ENCODE results near the gene RHOXF1. TPM values are rescaled to one million over a fixed set of nuclear protein-coding genes. Genes with fewer than 3 reads are reported as not detected.

The RHOXF1 gene
- total RNA-seq, 1 experiment from 2014 or later = 0.41 TPM

DNA sequence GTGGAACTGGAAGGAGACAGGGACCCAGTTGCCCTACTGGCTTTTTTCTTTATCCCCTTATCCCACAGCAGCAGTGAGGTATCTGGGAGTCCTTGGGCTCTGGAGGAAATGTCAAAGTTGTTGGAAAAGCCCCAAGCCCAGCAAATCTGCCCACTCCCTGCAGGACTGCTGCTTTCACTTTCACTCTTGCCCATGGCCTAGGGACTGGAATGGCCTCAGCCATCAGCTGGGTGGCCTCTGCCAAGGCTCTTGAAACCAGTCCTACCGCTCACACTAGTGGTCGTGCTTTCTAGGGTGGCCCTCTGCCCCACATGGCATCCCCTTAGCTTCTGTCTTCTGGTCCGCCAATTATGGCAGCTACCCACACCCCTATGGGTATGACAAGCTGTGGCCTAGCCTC is 9.7 kb upstream of the RHOXF1 start:
- Histone ChIP-seq H3K9me3 (ENCODE audit: control insufficient read depth, insufficient read depth, low read depth, low read length) (no peaks in the 10 kb centered on the region), H3K36me3 (ENCODE audit: control insufficient read depth, insufficient read depth, low read length) (no peaks in the 10 kb centered on the region), H3K4me1 (ENCODE audit: control insufficient read depth, insufficient read depth, low read length) (no peaks in the 10 kb centered on the region), H3K4me3 (ENCODE audit: low read depth in 2 of 2, low read length in 2 of 2) (no peak overlapping the region; a peak in 1 of 4 replicates), H3K27me3 (ENCODE audit: control insufficient read depth, insufficient read depth, low read length) (no peaks in the 10 kb centered on the region), H3K27ac (ENCODE audit: low read length) (no peak overlapping the region)
- DNase-seq (ENCODE audit: low read depth, low spot score) = no peak
- CTCF ChIA-PET = no interaction called here
- in situ Hi-C loops (cut with HindIII; ENCODE audit: low pct_unique_long_range_greater_than_20kb, low sequenced_read_pairs) = no loop called here
- no peak for TF ChIP-seq POLR2AphosphoS5 (IDR thresholded peaks at IDR 0.05; ENCODE audit: low read depth, low read length)
- TF ChIP-seq TCF7L2 (IDR thresholded peaks at IDR 0.05; ENCODE audit: low read depth, low read length) = no peak
- TF ChIP-seq, protein P1, sequence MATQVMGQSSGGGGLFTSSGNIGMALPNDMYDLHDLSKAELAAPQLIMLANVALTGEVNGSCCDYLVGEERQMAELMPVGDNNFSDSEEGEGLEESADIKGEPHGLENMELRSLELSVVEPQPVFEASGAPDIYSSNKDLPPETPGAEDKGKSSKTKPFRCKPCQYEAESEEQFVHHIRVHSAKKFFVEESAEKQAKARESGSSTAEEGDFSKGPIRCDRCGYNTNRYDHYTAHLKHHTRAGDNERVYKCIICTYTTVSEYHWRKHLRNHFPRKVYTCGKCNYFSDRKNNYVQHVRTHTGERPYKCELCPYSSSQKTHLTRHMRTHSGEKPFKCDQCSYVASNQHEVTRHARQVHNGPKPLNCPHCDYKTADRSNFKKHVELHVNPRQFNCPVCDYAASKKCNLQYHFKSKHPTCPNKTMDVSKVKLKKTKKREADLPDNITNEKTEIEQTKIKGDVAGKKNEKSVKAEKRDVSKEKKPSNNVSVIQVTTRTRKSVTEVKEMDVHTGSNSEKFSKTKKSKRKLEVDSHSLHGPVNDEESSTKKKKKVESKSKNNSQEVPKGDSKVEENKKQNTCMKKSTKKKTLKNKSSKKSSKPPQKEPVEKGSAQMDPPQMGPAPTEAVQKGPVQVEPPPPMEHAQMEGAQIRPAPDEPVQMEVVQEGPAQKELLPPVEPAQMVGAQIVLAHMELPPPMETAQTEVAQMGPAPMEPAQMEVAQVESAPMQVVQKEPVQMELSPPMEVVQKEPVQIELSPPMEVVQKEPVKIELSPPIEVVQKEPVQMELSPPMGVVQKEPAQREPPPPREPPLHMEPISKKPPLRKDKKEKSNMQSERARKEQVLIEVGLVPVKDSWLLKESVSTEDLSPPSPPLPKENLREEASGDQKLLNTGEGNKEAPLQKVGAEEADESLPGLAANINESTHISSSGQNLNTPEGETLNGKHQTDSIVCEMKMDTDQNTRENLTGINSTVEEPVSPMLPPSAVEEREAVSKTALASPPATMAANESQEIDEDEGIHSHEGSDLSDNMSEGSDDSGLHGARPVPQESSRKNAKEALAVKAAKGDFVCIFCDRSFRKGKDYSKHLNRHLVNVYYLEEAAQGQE (IDR thresholded peaks at IDR 0.05; ENCODE audit: insufficient read depth in 1 of 2, low read depth in 2 of 2, low read length in 1 of 2) = no peak
- TF ChIP-seq, protein P2, sequence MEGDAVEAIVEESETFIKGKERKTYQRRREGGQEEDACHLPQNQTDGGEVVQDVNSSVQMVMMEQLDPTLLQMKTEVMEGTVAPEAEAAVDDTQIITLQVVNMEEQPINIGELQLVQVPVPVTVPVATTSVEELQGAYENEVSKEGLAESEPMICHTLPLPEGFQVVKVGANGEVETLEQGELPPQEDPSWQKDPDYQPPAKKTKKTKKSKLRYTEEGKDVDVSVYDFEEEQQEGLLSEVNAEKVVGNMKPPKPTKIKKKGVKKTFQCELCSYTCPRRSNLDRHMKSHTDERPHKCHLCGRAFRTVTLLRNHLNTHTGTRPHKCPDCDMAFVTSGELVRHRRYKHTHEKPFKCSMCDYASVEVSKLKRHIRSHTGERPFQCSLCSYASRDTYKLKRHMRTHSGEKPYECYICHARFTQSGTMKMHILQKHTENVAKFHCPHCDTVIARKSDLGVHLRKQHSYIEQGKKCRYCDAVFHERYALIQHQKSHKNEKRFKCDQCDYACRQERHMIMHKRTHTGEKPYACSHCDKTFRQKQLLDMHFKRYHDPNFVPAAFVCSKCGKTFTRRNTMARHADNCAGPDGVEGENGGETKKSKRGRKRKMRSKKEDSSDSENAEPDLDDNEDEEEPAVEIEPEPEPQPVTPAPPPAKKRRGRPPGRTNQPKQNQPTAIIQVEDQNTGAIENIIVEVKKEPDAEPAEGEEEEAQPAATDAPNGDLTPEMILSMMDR (IDR thresholded peaks at IDR 0.05) = no peak
- no peak for TF ChIP-seq SIN3A (IDR thresholded peaks at IDR 0.05; ENCODE audit: borderline replicate concordance, insufficient read depth, low read depth, low read length)
- ATAC-seq = peak; percentile 58; the same call in 1 of the 2 replicates
- POLR2A ChIA-PET = no interaction called here
- BruUV-seq (replicated peaks) = no TSS peak
- intact Hi-C loops (cut with micrococcal nuclease; ENCODE audit: unreplicated experiment) = no loop called here

DNA sequence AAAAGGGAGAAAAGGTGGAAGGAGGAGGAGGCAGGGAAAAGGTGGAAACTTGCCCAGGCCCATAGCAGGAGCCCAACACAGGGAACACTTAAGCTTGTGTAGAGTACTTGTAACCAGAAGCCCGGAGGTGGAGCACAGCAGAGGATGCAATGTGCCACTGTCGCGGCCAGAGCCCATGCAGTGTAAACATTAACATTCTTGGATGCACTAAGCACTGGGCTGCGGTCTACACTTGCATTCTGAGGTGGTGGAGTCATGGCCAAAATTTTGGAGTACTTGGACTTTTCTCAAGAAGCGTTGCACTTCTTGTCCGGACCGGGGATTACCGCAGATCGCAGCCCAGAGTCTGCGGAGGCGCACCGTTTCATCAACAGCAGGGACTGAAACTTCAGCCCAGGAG is 4.5 kb upstream of the RHOXF1 start:
- CTCF ChIA-PET = interaction anchor here (0.6 kb wide), 1 partner anchor 21 kb away, joined by 4 read pairs; no protein-coding TSS in a partner anchor

More for the DNA sequence above, 4.5 kb upstream of the RHOXF1 start:
- no TSS peak for BruUV-seq (replicated peaks)
- Histone ChIP-seq H3K27me3 (ENCODE audit: control insufficient read depth, insufficient read depth, low read length) (no peaks in the 10 kb centered on the region), H3K4me3 (ENCODE audit: low read depth in 2 of 2, low read length in 2 of 2) (no peak overlapping the region), H3K4me1 (ENCODE audit: control insufficient read depth, insufficient read depth, low read length) (no peaks in the 10 kb centered on the region), H3K36me3 (ENCODE audit: control insufficient read depth, insufficient read depth, low read length) (no peaks in the 10 kb centered on the region), H3K9me3 (ENCODE audit: control insufficient read depth, insufficient read depth, low read depth, low read length) (no peaks in the 10 kb centered on the region), H3K27ac (ENCODE audit: low read length) (no peak overlapping the region)
- DNase-seq (ENCODE audit: low read depth, low spot score) = no peak
- intact Hi-C loops (cut with micrococcal nuclease; ENCODE audit: unreplicated experiment) (no loop called here), in situ Hi-C loops (cut with HindIII; ENCODE audit: low pct_unique_long_range_greater_than_20kb, low sequenced_read_pairs) (no loop called here)
- POLR2A ChIA-PET = no interaction called here
- no peak for ATAC-seq
- TF ChIP-seq POLR2AphosphoS5 (IDR thresholded peaks at IDR 0.05; ENCODE audit: low read depth, low read length) (no peak), TCF7L2 (IDR thresholded peaks at IDR 0.05; ENCODE audit: low read depth, low read length) (no peak), SIN3A (IDR thresholded peaks at IDR 0.05; ENCODE audit: borderline replicate concordance, insufficient read depth, low read depth, low read length) (no peak)
- TF ChIP-seq, protein P1 (IDR thresholded peaks at IDR 0.05; ENCODE audit: insufficient read depth in 1 of 2, low read depth in 2 of 2, low read length in 1 of 2) = no peak
- TF ChIP-seq, protein P2 (IDR thresholded peaks at IDR 0.05) = no peak

Measured in Panc1 (cell line).